OCI-LY3 (cell line): ENCODE data around the gene ABCB6.

Experiments
- H2AFZ ChIP-seq: fragments of 200-600, 300-600 bp; shearing (Covaris generic); 2 replicates; pipeline ENCODE4 v1.6.0; 2014; ENCODE audit warnings: antibody characterized with exemption, low read depth, low read length
- H3K27ac ChIP-seq: fragments of 200-600, 300-600 bp; sonication (generic); 2 replicates; pipeline ENCODE4 v1.5.1; 2014; ENCODE audit warnings: mild to moderate bottlenecking, low read length, moderate library complexity, mixed read lengths
- H3K27me3 ChIP-seq: fragments of 200-600, 300-600 bp; sonication (generic); 2 replicates; pipeline ENCODE4 v1.6.1; 2014; ENCODE audit warnings: low read depth, low read length, mixed read lengths
- H3K36me3 ChIP-seq: fragments of 200-600, 300-600 bp; sonication (generic); replicated peaks from 2 replicates; pipeline ENCODE3; 2014; ENCODE audit warnings: low read depth, low read length, mixed read lengths
- H3K4me1 ChIP-seq: fragments of 300-600, 200-600 bp; sonication (generic); 2 replicates; pipeline ENCODE4 v1.6.1; 2014; ENCODE audit warnings: low read length, mixed read lengths
- H3K4me2 ChIP-seq: fragments of 200-600, 300-600 bp; sonication (generic); 2 replicates; pipeline ENCODE4 v1.6.1; 2014; ENCODE audit warnings: low read length, mixed read lengths
- H3K4me3 ChIP-seq: fragments of 300-600, 200-600 bp; sonication (generic); 2 replicates; pipeline ENCODE4 v1.5.1; 2014; ENCODE audit warnings: antibody characterized with exemption, mild to moderate bottlenecking, low read length, moderate library complexity
- H3K79me2 ChIP-seq: fragments of 300-600, 200-600 bp; shearing (Covaris generic); 2 replicates; pipeline ENCODE4 v1.6.1; 2014; ENCODE audit warnings: mild to moderate bottlenecking, low read length, mixed read lengths
- H3K9ac ChIP-seq: fragments of 300-600, 200-600 bp; shearing (Covaris generic); 2 replicates; pipeline ENCODE4 v1.6.0; 2014; ENCODE audit warnings: mild to moderate bottlenecking, low read length, moderate library complexity
- H3K9me3 ChIP-seq: fragments of 200-600, 300-600 bp; shearing (Covaris generic); 2 replicates; pipeline ENCODE4 v1.6.1; 2014; ENCODE audit warnings: low read length, mixed read lengths; ENCODE audit not compliant: insufficient read depth
- H4K20me1 ChIP-seq: fragments of 200-600, 300-600 bp; sonication (generic); 2 replicates; pipeline ENCODE4 v1.6.1; 2016; ENCODE audit warnings: low read length, mixed read lengths; ENCODE audit not compliant: insufficient read depth
- EZH2phosphoT487 ChIP-seq: fragments of 200-600 bp; shearing (Covaris generic); IDR thresholded peaks from 2 replicates; pipeline ENCODE4 v1.6.1; 2018; ENCODE audit warnings: antibody characterized with exemption, mixed run types, low read depth
- TF ChIP-seq, protein P1 (sequence below): fragments of 200-600, 300-600 bp; sonication (generic); IDR thresholded peaks from 2 replicates; pipeline ENCODE4 v1.5.1; 2014; ENCODE audit warnings: antibody characterized with exemption, low read length, low read depth

The ABCB6 gene

DNA sequence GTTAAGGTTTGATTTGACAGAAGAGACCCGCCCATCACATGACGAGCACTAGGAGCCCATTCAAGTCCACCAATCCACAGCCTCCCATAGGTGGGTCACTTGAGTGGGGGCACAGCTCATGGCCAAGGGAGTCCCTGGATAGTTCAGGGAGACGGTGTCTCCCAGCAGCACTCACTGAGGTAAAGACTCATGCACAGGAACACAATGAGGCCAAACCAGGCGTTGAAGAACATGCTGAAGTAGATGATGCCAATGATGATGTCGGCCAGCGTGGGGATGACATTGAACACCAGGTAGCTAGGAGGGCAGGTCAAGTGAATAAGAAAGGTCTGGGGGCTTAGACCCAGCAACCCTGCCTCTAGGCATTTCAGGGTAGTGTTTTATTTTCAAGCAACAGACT lies 4.0 kb downstream of the ABCB6 start:
- Histone ChIP-seq H3K9ac (no peak overlapping the region), H3K27me3 (no peaks in the 10 kb centered on the region), H3K79me2 (no peaks in the 10 kb centered on the region), H3K4me2 (no peak overlapping the region), H3K4me3 (no peak overlapping the region), H2AFZ (no peak overlapping the region), H3K36me3 (no peaks in the 10 kb centered on the region), H3K4me1 (no peaks in the 10 kb centered on the region), H4K20me1 (no peaks in the 10 kb centered on the region), H3K9me3 (no peaks in the 10 kb centered on the region), H3K27ac (no peak overlapping the region)
- no peak for TF ChIP-seq EZH2phosphoT487
- TF ChIP-seq, protein P1, sequence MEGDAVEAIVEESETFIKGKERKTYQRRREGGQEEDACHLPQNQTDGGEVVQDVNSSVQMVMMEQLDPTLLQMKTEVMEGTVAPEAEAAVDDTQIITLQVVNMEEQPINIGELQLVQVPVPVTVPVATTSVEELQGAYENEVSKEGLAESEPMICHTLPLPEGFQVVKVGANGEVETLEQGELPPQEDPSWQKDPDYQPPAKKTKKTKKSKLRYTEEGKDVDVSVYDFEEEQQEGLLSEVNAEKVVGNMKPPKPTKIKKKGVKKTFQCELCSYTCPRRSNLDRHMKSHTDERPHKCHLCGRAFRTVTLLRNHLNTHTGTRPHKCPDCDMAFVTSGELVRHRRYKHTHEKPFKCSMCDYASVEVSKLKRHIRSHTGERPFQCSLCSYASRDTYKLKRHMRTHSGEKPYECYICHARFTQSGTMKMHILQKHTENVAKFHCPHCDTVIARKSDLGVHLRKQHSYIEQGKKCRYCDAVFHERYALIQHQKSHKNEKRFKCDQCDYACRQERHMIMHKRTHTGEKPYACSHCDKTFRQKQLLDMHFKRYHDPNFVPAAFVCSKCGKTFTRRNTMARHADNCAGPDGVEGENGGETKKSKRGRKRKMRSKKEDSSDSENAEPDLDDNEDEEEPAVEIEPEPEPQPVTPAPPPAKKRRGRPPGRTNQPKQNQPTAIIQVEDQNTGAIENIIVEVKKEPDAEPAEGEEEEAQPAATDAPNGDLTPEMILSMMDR, result no peak

DNA sequence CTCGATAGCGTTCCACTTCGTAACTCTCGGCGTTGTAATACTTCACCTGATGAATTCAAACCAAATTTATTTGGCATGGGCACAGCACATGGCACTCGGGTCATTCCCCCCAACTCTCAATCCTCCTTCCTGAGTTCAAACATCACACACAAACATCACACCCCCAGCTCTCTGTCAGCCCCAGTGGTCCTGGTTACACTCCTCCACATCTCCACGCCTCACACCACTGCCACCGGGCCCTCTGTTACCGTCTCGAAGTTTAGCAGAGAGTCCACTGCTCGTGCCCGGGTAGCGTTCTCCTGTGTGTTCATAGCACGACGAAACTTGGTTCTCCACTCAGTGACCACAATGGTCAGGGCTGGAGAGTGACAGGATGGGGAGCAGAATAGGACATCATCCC lies 4.6 kb downstream of the ABCB6 start:
- no peaks in the 10 kb centered on the region for H3K4me1 ChIP-seq
- H3K9ac ChIP-seq, result no peak overlapping the region

DNA sequence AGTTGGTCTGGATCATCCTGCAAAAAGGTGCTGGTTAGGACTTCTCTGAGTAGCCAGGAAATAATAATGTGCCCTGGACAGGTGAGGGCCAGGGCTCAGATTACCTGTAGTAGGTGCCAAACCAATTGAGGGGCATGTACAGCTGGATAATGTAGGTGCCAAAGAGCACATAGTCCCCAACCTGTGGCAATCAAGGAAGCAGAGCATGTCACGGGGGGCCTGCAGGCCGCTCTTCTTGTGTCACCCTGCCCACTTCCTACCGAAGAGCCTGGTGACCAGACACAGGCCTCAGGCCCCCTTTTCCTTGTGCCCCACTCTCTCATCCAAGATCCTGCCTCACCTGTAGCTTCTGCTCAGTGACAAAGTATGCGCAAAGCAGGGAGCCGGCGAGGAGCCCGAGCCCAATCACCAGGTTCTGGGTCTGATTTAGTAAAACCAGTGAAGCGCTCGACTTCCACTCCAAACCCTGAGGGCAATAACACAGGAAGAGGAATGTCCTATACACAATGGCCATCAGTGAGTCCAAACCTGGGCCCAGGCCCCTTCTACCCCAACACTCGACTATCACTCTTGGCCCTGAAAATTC lies 5.2 kb downstream of the ABCB6 start:
- Histone ChIP-seq H3K36me3 (no peaks in the 10 kb centered on the region), H3K27ac (no peak overlapping the region), H3K4me2 (no peak overlapping the region), H3K9ac (no peak overlapping the region), H2AFZ (no peak overlapping the region), H3K9me3 (no peaks in the 10 kb centered on the region), H4K20me1 (no peaks in the 10 kb centered on the region), H3K79me2 (no peaks in the 10 kb centered on the region), H3K4me1 (no peaks in the 10 kb centered on the region), H3K27me3 (no peaks in the 10 kb centered on the region), H3K4me3 (no peak overlapping the region)
- TF ChIP-seq EZH2phosphoT487, result no peak

More for the DNA sequence above, 4.6 kb downstream of the ABCB6 start:
- no peak overlapping the region for H2AFZ ChIP-seq
- no peak for TF ChIP-seq EZH2phosphoT487
- TF ChIP-seq, protein P1, result no peak
- no peaks in the 10 kb centered on the region for H3K79me2 ChIP-seq
- H3K27ac ChIP-seq, result no peak overlapping the region
- no peaks in the 10 kb centered on the region for H3K9me3 ChIP-seq
- H3K4me3 ChIP-seq, result no peak overlapping the region
- no peaks in the 10 kb centered on the region for H3K36me3 ChIP-seq
- H3K27me3 ChIP-seq, result no peaks in the 10 kb centered on the region
- no peak overlapping the region for H3K4me2 ChIP-seq
- no peaks in the 10 kb centered on the region for H4K20me1 ChIP-seq

DNA sequence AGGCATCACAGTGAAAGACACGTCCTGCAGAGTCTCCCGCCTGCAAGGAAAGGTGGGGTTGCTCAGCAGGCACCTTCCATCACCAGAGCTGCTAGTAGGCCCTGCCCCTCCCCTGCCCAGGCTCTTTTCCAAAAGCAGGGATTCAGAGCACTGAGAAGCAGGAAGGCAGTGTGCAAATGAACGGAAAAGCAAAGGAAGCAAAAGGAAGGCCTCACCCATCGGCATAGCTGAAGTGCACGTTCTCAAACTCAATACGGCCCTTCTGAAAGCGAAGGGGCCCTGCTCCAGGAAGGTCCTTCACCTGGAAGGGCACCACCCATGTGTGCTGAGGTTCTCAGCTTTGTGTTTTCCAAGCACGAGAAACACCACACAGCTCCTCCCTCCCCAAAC lies 5.7 kb downstream of the ABCB6 start:
- no peak for TF ChIP-seq EZH2phosphoT487
- TF ChIP-seq, protein P1, result no peak
- Histone ChIP-seq H3K36me3 (no peaks in the 10 kb centered on the region), H3K9me3 (no peaks in the 10 kb centered on the region), H3K4me2 (no peak overlapping the region), H2AFZ (no peak overlapping the region), H3K4me3 (no peak overlapping the region), H3K27ac (no peak overlapping the region), H3K4me1 (no peaks in the 10 kb centered on the region), H3K9ac (no peak overlapping the region), H3K79me2 (no peaks in the 10 kb centered on the region), H3K27me3 (no peaks in the 10 kb centered on the region), H4K20me1 (no peaks in the 10 kb centered on the region)
